ENCODE data around the gene CES4A. TPM values are rescaled to one million over a fixed set of nuclear protein-coding genes. Genes with fewer than 3 reads are reported as not detected.

CES4A gene
- total and polyA plus RNA-seq, 9 of the 15 experiments (the other 6 are each of a cell fraction or from before 2014, with no cell fraction given), result 0.09 to 0.13 (median 0.11) TPM; not detected in 6

GRCh38 chr16:67029254-67030096 is 41.1 kb downstream of the CES4A start (continued):
- no peak for TF ChIP-seq ZNF277 (CRISPR knock-in tag; IDR thresholded peaks at IDR 0.05; ENCODE audit: borderline replicate concordance)
- no peak for TF ChIP-seq ZNF695 (CRISPR knock-in tag; IDR thresholded peaks at IDR 0.05)
- TF ChIP-seq SMARCA5 (IDR thresholded peaks at IDR 0.05), result no peak
- peak; percentile 29 to 68; a peak in 2 of 4 replicates for TF ChIP-seq NONO (IDR thresholded peaks at IDR 0.05; ENCODE audit: low read depth in 2 of 2, low read length in 1 of 2)
- no peak for TF ChIP-seq ZNF518B (CRISPR knock-in tag; IDR thresholded peaks at IDR 0.05)
- TF ChIP-seq SNIP1 (IDR thresholded peaks at IDR 0.05; ENCODE audit: low read depth), result no peak
- TF ChIP-seq, protein P1, sequence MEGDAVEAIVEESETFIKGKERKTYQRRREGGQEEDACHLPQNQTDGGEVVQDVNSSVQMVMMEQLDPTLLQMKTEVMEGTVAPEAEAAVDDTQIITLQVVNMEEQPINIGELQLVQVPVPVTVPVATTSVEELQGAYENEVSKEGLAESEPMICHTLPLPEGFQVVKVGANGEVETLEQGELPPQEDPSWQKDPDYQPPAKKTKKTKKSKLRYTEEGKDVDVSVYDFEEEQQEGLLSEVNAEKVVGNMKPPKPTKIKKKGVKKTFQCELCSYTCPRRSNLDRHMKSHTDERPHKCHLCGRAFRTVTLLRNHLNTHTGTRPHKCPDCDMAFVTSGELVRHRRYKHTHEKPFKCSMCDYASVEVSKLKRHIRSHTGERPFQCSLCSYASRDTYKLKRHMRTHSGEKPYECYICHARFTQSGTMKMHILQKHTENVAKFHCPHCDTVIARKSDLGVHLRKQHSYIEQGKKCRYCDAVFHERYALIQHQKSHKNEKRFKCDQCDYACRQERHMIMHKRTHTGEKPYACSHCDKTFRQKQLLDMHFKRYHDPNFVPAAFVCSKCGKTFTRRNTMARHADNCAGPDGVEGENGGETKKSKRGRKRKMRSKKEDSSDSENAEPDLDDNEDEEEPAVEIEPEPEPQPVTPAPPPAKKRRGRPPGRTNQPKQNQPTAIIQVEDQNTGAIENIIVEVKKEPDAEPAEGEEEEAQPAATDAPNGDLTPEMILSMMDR (IDR thresholded peaks at IDR 0.05 in 2 of 3, conservative IDR thresholded peaks at IDR 0.05 in 1 of 3; ENCODE audit: insufficient read depth in 2 of 3, low read depth in 1 of 3, low read length in 3 of 3), result no peak
- TF ChIP-seq ZNF134 (CRISPR knock-in tag; conservative IDR thresholded peaks at IDR 0.05), result no peak
- no peak for TF ChIP-seq PPARD (CRISPR knock-in tag; IDR thresholded peaks at IDR 0.05)
- TF ChIP-seq SP2 (IDR thresholded peaks at IDR 0.05; ENCODE audit: extremely low read depth, low read depth, low read length, poor library complexity, severe bottlenecking), result no peak
- no peak for TF ChIP-seq SMC3 (conservative IDR thresholded peaks at IDR 0.05; ENCODE audit: insufficient read depth, low read depth, low read length)
- no peak; the same call in 1 of the 2 replicates for TF ChIP-seq TEAD4 (IDR thresholded peaks at IDR 0.05; ENCODE audit: low read length)
- no peak for TF ChIP-seq TEAD4 (CRISPR knock-in tag; IDR thresholded peaks at IDR 0.05; ENCODE audit: borderline replicate concordance)
- TF ChIP-seq, protein P2, sequence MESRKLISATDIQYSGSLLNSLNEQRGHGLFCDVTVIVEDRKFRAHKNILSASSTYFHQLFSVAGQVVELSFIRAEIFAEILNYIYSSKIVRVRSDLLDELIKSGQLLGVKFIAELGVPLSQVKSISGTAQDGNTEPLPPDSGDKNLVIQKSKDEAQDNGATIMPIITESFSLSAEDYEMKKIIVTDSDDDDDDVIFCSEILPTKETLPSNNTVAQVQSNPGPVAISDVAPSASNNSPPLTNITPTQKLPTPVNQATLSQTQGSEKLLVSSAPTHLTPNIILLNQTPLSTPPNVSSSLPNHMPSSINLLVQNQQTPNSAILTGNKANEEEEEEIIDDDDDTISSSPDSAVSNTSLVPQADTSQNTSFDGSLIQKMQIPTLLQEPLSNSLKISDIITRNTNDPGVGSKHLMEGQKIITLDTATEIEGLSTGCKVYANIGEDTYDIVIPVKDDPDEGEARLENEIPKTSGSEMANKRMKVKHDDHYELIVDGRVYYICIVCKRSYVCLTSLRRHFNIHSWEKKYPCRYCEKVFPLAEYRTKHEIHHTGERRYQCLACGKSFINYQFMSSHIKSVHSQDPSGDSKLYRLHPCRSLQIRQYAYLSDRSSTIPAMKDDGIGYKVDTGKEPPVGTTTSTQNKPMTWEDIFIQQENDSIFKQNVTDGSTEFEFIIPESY (CRISPR knock-in tag; IDR thresholded peaks at IDR 0.05), result no peak
- TF ChIP-seq CAMTA2 (CRISPR knock-in tag; conservative IDR thresholded peaks at IDR 0.05), result no peak
- TF ChIP-seq SIN3B (IDR thresholded peaks at IDR 0.05; ENCODE audit: low read depth), result peak; percentile 56; the same call in 1 of the 2 replicates
- no peak for TF ChIP-seq POLR2H (tag; IDR thresholded peaks at IDR 0.05; ENCODE audit: low read depth)
- TF ChIP-seq ZNF586 (CRISPR knock-in tag; conservative IDR thresholded peaks at IDR 0.05), result no peak

Data from K562 (cell line).